H1 (cell line): ENCODE results near the gene NXN. TPM values are rescaled to one million over a fixed set of nuclear protein-coding genes. Genes with fewer than 3 reads are reported as not detected.

Source experiments
- EGR1 ChIP-seq: IDR thresholded peaks from 2 replicates; pipeline ENCODE4 v1.6.1; 2011; ENCODE audit warnings: low read depth, low read length, borderline replicate concordance
- SAP30 ChIP-seq: fragments of 300-600 bp; sonication (generic); IDR thresholded peaks from 2 replicates; pipeline ENCODE4 v1.7.1; 2012; ENCODE audit warnings: low read length, moderate library complexity, mild to moderate bottlenecking, inconsistent platforms; ENCODE audit not compliant: insufficient read depth, insufficient replicate concordance
- TBP ChIP-seq: IDR thresholded peaks from 2 replicates; pipeline ENCODE4 v1.6.1; 2011; ENCODE audit warnings: low read depth, low read length, improper control_type of control experiment
- polyA plus RNA-seq, 7 experiments: library from polyadenylated mRNA; depleted of rRNA in 3 of 7; stranded (reverse) in 5 of 7; unstranded in 2 of 7; fragments of >200 nt in 5 of 7; fragments of 200-250 nt in 2 of 7; gene quantifications; 1 replicate in 5 of 7; 2 replicates in 1 of 7; 4 replicates in 1 of 7; pipeline versions ENCODE4 v1.2.1 to v1.2.3, GENCODE V29; 2011 to 2013; ENCODE audit warnings: missing spikeins in 2 of 7, mixed read lengths in 2 of 7
- total RNA-seq: library from RNA; stranded (reverse); fragmentation: NEBNext Ultra II Directional; extraction: Animal tissue kit (Norgen Biotek cat#: 25700); gene quantifications from 2 replicates; pipeline ENCODE4 v1.2.1, GENCODE V29; 2021

NXN gene
- total and polyA plus RNA-seq, 2 of the 8 experiments (the other 6 are each of a cell fraction or from before 2014, with no cell fraction given), result 94.1 to 107 TPM

DNA sequence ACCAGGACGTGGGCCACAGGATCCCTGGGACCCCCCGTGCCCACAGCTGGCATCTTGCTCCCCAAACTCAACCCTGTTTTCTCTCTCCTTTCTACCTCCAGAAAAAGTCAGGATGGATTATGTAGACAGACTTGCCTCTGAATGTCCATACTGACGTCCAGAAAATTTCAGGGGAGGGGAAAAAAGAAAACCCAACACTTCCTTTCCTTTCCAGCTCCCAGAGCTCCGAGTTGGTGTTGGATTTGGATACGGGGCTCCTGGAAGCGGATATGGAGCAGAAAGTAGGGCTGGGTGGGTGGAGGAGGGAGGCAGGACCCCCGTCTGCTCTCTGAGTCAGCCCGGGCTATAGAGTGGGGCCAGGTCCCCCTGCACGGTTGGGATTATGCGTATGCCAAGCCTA, 127.2 kb downstream of the NXN start (continued):
- TF ChIP-seq EGR1, result no peak
- no peak for TF ChIP-seq TBP
- TF ChIP-seq SAP30, result no peak
